PC-3 (cell line): ENCODE results near the gene NR1D2. TPM values are rescaled to one million over a fixed set of nuclear protein-coding genes. Genes with fewer than 3 reads are reported as not detected.

Experiments
- ATAC-seq: fragments of 200-7000 bp; cut with Tn5 transposase; 2 replicates; pipeline ENCODE4 v1.9.1; 2020; ENCODE audit warnings: mild to moderate bottlenecking, moderate library complexity
- BruUV-seq: library from RNA; stranded (reverse); fragments of 400-500 nt; replicated peaks from 2 replicates; lab custom pipeline; 2021; lab: Mats Ljungman, UMichigan
- CTCF ChIA-PET: fragments of 300-600 bp; sonication (Branson Sonifier 250); formaldehyde crosslinking; loops from one replicate; lab custom pipeline; 2022; ENCODE audit warnings: antibody characterized with exemption; lab: Charles Lee
- POLR2A ChIA-PET: fragments of 300-600 bp; sonication (Branson Sonifier 250); formaldehyde crosslinking; loops from one replicate; lab custom pipeline; 2022; ENCODE audit warnings: antibody characterized with exemption; ENCODE audit not compliant: unreplicated experiment; lab: Charles Lee
- DNase-seq: peaks from one replicate; pipeline ENCODE4 v3.0.0-alpha.2; 2015
- H2AFZ ChIP-seq: fragments of 300-600 bp; sonication (generic); 2 replicates; pipeline ENCODE4 v1.6.0; 2016; ENCODE audit warnings: antibody characterized with exemption, low read length
- H3F3A ChIP-seq: fragments of 300-600 bp; sonication (generic); one replicate; pipeline ENCODE4 v1.6.0; 2017; ENCODE audit warnings: antibody characterized with exemption, low read length, control low read depth, mild to moderate bottlenecking; ENCODE audit not compliant: unreplicated experiment
- H3K27ac ChIP-seq: fragments of 300-600 bp; sonication (generic); 2 replicates; pipeline ENCODE4 v1.5.1; 2016; ENCODE audit warnings: mild to moderate bottlenecking, low read length
- H3K27me3 ChIP-seq: fragments of 300-600 bp; sonication (generic); 2 replicates; pipeline ENCODE4 v1.6.1; 2016; ENCODE audit warnings: low read length, mixed read lengths
- H3K36me3 ChIP-seq: fragments of 300-600 bp; sonication (generic); 2 replicates; pipeline ENCODE4 v1.6.1; 2016; ENCODE audit warnings: low read depth, mixed run types, low read length, mixed read lengths
- H3K4me1 ChIP-seq: fragments of 300-600 bp; sonication (generic); 2 replicates; pipeline ENCODE4 v1.5.1; 2016; ENCODE audit warnings: low read length; ENCODE audit not compliant: insufficient read depth
- H3K4me2 ChIP-seq: fragments of 300-600 bp; sonication (generic); 2 replicates; pipeline ENCODE4 v1.6.0; 2016; ENCODE audit warnings: low read length
- H3K4me3 ChIP-seq: fragments of 300-600 bp; sonication (generic); 2 replicates; pipeline ENCODE4 v1.5.1; 2016; ENCODE audit warnings: mild to moderate bottlenecking, low read length, mixed read lengths
- H3K79me2 ChIP-seq: fragments of 300-600 bp; sonication (generic); 2 replicates; pipeline ENCODE4 v1.6.1; 2017; ENCODE audit warnings: low read length, mixed read lengths
- H3K9ac ChIP-seq: fragments of 300-600 bp; sonication (generic); 2 replicates; pipeline ENCODE4 v1.6.0; 2016; ENCODE audit warnings: mild to moderate bottlenecking, low read length
- H3K9me2 ChIP-seq: fragments of 300-600 bp; sonication (generic); replicated peaks from 2 replicates; pipeline ENCODE4 v1.6.1; 2016; ENCODE audit warnings: mixed run types, low read length, mixed read lengths
- H3K9me3 ChIP-seq: fragments of 300-600 bp; sonication (generic); 2 replicates; pipeline ENCODE4 v1.6.1; 2016; ENCODE audit warnings: low read length, mixed read lengths
- H4K20me1 ChIP-seq: fragments of 300-600 bp; sonication (generic); 2 replicates; pipeline ENCODE4 v1.6.1; 2016; ENCODE audit warnings: low read length, mixed read lengths
- EZH2 ChIP-seq: fragments of 300-600 bp; sonication (generic); IDR thresholded peaks from one replicate; pipeline ENCODE4 v1.6.1; 2017; ENCODE audit warnings: antibody characterized with exemption, mild to moderate bottlenecking, low read length; ENCODE audit not compliant: unreplicated experiment
- EZH2phosphoT487 ChIP-seq: fragments of 300-600 bp; sonication (generic); IDR thresholded peaks from 2 replicates; pipeline ENCODE4 v1.6.1; 2018; ENCODE audit warnings: mild to moderate bottlenecking, antibody characterized with exemption, low read length, borderline replicate concordance
- intact Hi-C: fragments of 100-400 bp; cut with micrococcal nuclease; formaldehyde crosslinking; loops from 2 replicates; pipeline ENCODE4 v1.9.0; 2023
- total RNA-seq: library from RNA; depleted of rRNA; stranded (reverse); fragments of >200 nt; gene quantifications from 2 replicates; pipeline ENCODE4 v1.2.3, GENCODE V29; 2014
- TF ChIP-seq, protein P1 (sequence below): fragments of 300-600 bp; sonication (generic); conservative IDR thresholded peaks from 2 replicates; pipeline ENCODE4 v1.5.1; 2017; ENCODE audit warnings: antibody characterized with exemption, low read depth, mild to moderate bottlenecking, low read length

Gene NR1D2
- total RNA-seq, 1 experiment from 2014 or later: 24.7 TPM

GRCh38 chr3:24019585-24019984 lies 74.5 kb downstream of the NR1D2 start:
- intact Hi-C loops: no loop called here
- ChIA-PET POLR2A (no interaction called here), CTCF (no interaction called here)
- no TSS peak for BruUV-seq
- Histone ChIP-seq H3K36me3 (no peaks in the 10 kb centered on the region), H3F3A (no peaks in the 10 kb centered on the region), H3K9me2 (no peaks in the 10 kb centered on the region), H3K4me3 (no peak overlapping the region), H3K4me1 (no peaks in the 10 kb centered on the region), H3K9ac (no peak overlapping the region), H3K27ac (no peak overlapping the region), H3K79me2 (no peaks in the 10 kb centered on the region), H3K9me3 (no peaks in the 10 kb centered on the region), H4K20me1 (no peaks in the 10 kb centered on the region), H2AFZ (no peak overlapping the region), H3K27me3 (no peaks in the 10 kb centered on the region), H3K4me2 (no peak overlapping the region)
- ATAC-seq: no peak
- DNase-seq: no peak
- no peak for TF ChIP-seq EZH2
- TF ChIP-seq EZH2phosphoT487: no peak
- TF ChIP-seq, protein P1, sequence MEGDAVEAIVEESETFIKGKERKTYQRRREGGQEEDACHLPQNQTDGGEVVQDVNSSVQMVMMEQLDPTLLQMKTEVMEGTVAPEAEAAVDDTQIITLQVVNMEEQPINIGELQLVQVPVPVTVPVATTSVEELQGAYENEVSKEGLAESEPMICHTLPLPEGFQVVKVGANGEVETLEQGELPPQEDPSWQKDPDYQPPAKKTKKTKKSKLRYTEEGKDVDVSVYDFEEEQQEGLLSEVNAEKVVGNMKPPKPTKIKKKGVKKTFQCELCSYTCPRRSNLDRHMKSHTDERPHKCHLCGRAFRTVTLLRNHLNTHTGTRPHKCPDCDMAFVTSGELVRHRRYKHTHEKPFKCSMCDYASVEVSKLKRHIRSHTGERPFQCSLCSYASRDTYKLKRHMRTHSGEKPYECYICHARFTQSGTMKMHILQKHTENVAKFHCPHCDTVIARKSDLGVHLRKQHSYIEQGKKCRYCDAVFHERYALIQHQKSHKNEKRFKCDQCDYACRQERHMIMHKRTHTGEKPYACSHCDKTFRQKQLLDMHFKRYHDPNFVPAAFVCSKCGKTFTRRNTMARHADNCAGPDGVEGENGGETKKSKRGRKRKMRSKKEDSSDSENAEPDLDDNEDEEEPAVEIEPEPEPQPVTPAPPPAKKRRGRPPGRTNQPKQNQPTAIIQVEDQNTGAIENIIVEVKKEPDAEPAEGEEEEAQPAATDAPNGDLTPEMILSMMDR: no peak

GRCh38 chr3:24020036-24020691 lies 75.1 kb downstream of the NR1D2 start:
- no peaks in the 10 kb centered on the region for H3K36me3 ChIP-seq
- CTCF ChIA-PET: interaction anchor here (0.8 kb wide), 1 partner anchor 18 kb away, joined by 3 read pairs; no protein-coding TSS in a partner anchor
- H3K9me2 ChIP-seq: no peaks in the 10 kb centered on the region
- no peaks in the 10 kb centered on the region for H3K9me3 ChIP-seq
- H2AFZ ChIP-seq: no peak overlapping the region
- DNase-seq (no peak), ATAC-seq (no peak)
- POLR2A ChIA-PET: no interaction called here
- BruUV-seq: no TSS peak
- H3K4me2 ChIP-seq: no peak overlapping the region
- no peak overlapping the region for H3K4me3 ChIP-seq
- H4K20me1 ChIP-seq: no peaks in the 10 kb centered on the region
- TF ChIP-seq, protein P1: no peak
- TF ChIP-seq EZH2 (no peak), EZH2phosphoT487 (no peak)
- no peaks in the 10 kb centered on the region for H3K4me1 ChIP-seq
- intact Hi-C loops: no loop called here
- no peak overlapping the region for H3K27ac ChIP-seq
- no peak overlapping the region for H3K9ac ChIP-seq
- H3K79me2 ChIP-seq: no peaks in the 10 kb centered on the region
- H3K27me3 ChIP-seq: no peaks in the 10 kb centered on the region
- H3F3A ChIP-seq: no peaks in the 10 kb centered on the region

DNA sequence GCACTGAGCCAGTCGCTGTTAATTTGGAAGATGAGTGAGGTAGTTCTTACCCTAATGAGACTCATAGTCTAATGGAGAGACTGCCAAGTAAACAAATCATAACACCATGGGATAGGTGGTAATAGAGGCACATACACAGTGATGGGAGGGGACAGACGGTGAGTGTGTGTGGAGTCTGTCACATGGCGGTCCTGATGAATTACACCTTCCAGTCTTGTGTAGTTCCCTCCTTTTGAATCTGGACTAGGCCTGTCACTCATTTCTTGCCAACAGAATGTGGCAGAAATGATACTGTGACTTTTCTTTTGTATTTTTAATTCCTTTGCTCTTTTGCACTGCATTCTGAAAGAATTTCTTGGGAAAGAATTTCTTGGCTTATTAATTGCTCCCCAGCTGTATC lies 78.1 kb downstream of the NR1D2 start:
- no peaks in the 10 kb centered on the region for H3F3A ChIP-seq

More for the DNA sequence above, 78.1 kb downstream of the NR1D2 start:
- H3K9me2 ChIP-seq: no peaks in the 10 kb centered on the region
- TF ChIP-seq EZH2phosphoT487 (no peak), EZH2 (no peak)
- TF ChIP-seq, protein P1: no peak
- H3K4me1 ChIP-seq: no peaks in the 10 kb centered on the region
- H3K4me2 ChIP-seq: no peak overlapping the region
- H3K79me2 ChIP-seq: no peaks in the 10 kb centered on the region
- ATAC-seq (no peak), DNase-seq (no peak)
- H3K27me3 ChIP-seq: no peaks in the 10 kb centered on the region
- no peak overlapping the region for H3K27ac ChIP-seq
- ChIA-PET CTCF (no interaction called here), POLR2A (no interaction called here)
- intact Hi-C loops: no loop called here
- no TSS peak for BruUV-seq
- H2AFZ ChIP-seq: no peak overlapping the region
- no peaks in the 10 kb centered on the region for H3K36me3 ChIP-seq
- H3K9ac ChIP-seq: no peak overlapping the region
- no peaks in the 10 kb centered on the region for H4K20me1 ChIP-seq
- H3K9me3 ChIP-seq: no peaks in the 10 kb centered on the region
- no peak overlapping the region for H3K4me3 ChIP-seq
